Choroid plexus epithelial cell (primary cell): ENCODE results near the gene CEP63.
"Not testable (repeated sequence)": the region's sequence is repeated elsewhere in the genome, so short reads cannot be mapped to it uniquely, and the experiment has no call there.

Experiments
- DNase-seq: peaks from one replicate; pipeline ENCODE4 v3.0.0-alpha.2; 2010; ENCODE audit warnings: low read depth
- H3K4me3 ChIP-seq: 2 replicates; pipeline ENCODE4 v1.5.1; 2011; ENCODE audit warnings: low read depth, mild to moderate bottlenecking, control low read depth, low read length, moderate library complexity
- TF ChIP-seq, protein P1 (sequence below): conservative IDR thresholded peaks from 2 replicates; pipeline ENCODE4 v1.5.1; 2011; ENCODE audit warnings: low read depth, mild to moderate bottlenecking, control low read depth, inconsistent platforms, low read length, moderate library complexity

The CEP63 gene

DNA sequence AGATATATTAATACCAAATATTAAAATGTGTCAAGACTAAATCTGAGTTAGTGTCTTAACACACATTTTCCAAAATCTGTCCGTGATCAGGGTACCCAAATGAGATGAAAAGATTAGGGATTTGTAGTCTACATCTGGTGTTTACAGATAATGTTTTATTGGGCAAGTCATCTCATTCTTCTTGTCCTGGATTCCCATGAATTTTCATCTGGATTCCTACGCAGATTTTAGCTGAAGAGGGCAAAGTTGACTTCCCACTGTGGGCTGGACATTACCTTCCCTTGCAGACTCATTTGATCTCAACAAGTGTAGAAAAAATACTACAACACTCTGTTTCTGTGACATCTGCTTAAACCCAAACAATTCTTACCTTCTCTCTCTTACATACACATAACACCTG is 79.1 kb downstream of the CEP63 start:
- TF ChIP-seq, protein P1, sequence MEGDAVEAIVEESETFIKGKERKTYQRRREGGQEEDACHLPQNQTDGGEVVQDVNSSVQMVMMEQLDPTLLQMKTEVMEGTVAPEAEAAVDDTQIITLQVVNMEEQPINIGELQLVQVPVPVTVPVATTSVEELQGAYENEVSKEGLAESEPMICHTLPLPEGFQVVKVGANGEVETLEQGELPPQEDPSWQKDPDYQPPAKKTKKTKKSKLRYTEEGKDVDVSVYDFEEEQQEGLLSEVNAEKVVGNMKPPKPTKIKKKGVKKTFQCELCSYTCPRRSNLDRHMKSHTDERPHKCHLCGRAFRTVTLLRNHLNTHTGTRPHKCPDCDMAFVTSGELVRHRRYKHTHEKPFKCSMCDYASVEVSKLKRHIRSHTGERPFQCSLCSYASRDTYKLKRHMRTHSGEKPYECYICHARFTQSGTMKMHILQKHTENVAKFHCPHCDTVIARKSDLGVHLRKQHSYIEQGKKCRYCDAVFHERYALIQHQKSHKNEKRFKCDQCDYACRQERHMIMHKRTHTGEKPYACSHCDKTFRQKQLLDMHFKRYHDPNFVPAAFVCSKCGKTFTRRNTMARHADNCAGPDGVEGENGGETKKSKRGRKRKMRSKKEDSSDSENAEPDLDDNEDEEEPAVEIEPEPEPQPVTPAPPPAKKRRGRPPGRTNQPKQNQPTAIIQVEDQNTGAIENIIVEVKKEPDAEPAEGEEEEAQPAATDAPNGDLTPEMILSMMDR = no peak
- no peak for DNase-seq
- no peak overlapping the region for H3K4me3 ChIP-seq

DNA sequence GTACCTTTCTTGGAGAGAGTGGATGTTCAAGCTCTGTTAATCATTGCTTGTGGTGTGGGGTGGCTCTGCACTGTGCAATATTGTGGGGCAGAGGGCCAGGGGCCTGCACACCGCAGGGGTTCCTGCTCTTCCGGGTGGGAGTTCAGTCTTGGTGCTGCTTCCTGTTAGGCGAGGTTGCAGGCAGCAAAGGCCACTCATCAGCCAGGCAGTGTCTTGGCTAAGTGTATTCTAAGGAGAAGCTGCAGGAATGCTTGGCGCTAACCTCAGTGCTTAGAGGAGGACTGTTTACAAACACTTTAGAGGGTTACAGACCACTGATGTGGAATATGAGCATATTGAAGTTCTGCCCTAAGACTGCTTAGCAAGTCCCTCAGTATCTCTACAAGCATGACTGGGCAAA is 81.7 kb downstream of the CEP63 start:
- TF ChIP-seq, protein P1 = no peak
- DNase-seq = peak; percentile 52
- no peak overlapping the region for H3K4me3 ChIP-seq

DNA sequence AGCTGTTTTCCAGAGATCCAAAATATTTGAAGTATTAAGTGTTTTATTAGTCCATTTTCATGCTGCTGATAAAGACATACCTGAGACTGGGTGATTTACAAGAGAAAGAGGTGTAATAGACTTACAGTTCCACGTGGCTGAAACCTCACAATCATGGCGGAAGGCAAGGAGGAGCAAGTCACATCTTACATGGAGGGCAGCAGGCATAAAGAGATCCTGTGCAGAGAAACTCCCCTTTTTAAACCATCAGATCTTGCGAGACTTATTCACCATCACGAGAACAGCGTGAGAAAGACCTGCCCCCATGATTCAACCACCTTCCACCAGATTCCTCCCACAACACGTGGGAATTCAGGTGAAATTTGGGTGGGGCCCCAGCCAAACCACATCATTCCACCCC is 82.9 kb downstream of the CEP63 start:
- no peak overlapping the region for H3K4me3 ChIP-seq
- no peak for DNase-seq
- TF ChIP-seq, protein P1 = no peak

DNA sequence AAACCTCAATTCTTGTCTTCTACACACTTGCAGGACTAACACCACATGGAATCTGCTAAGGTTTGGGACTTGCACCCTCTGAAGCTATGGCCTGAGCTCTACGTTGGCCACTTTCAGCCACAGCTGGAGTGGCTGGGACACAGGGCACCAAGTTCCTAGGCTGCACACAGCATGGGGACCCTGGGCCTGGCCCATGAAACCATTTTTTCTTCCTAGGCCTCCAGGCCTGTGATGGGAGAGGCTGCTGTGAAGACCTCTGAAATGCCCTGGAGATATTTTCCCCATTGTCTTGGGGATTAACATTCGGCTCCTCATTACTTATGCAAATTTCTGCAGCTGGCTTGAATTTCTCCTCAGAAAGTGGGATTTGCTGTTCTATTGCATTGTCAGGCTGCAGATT is 84.0 kb downstream of the CEP63 start:
- not testable (repeated sequence) for DNase-seq

DNA sequence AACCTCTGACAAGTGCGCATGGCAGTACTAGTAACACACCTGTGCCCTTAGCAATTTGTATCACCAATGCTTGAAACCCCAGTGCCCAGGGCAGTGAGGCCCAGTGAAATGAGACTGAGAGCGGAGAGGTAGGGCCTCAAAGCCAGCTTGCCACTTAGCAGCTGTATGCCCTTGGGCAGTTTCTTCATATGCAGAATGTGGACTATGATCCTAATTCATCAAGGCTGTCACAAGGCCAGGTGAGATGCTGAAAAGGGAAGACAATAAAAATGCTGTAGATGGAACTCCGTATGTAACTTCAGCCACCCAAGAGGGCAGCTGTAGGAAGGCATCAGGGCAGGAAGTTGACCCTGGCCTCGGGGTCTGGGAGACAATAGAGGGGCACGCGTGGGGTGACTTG is 90.6 kb downstream of the CEP63 start:
- TF ChIP-seq, protein P1 = no peak
- no peak for DNase-seq
- H3K4me3 ChIP-seq = no peak overlapping the region

More for the DNA sequence above, 84.0 kb downstream of the CEP63 start:
- not testable (repeated sequence) for H3K4me3 ChIP-seq

DNA sequence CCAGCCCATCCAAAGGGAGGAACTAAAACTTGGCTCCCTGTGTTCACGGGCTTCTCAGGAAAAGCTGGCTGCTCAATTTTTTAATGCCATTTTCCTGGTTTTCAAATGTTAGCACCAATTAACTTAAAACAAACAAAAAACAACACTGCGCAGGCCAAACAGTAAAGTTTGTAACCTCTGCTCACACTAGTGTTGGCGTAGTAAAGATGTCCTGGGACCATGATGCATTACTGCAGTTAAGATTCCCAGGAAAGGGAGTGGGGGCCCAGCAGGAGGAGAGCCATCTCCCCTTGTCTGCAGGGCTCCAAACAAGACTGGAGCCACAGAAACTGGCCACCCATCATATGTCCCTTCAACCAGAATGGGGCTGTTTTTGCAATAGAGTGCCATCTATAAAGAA is 91.0 kb downstream of the CEP63 start:
- TF ChIP-seq, protein P1 = no peak
- DNase-seq = no peak
- H3K4me3 ChIP-seq = no peak overlapping the region

DNA sequence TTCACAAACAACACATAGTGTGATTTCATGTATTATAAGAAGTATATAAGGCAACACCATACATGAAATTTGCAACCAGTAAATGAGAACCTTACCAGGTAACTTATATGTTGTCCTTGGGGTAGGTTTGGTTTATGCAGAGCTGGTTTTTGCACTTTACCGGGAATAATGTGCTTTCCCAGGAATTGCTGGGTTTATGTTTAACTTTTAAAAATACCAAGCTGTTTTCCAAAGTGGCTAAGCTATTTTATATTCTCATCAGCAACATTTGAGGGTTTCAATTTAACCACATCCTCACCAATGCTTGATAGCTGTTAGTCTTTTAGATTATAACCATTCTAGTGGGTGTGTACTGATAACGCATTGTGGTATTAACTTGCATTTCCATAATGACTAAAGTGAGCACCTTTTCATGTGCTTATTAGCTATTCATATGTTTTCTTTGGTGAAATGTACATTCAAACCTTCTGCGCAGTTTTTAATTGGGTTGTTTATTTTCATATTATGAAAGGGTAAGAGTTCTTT is 93.3 kb downstream of the CEP63 start:
- no peak for DNase-seq
- H3K4me3 ChIP-seq = no peak overlapping the region

More for the DNA sequence above, 93.3 kb downstream of the CEP63 start:
- TF ChIP-seq, protein P1 = no peak
